Thoracic aorta (tissue), 2 donors: Measurements from ENCODE around the gene MBNL1. TPM values are rescaled to one million over a fixed set of nuclear protein-coding genes. Genes with fewer than 3 reads are reported as not detected.
"Not testable (repeated sequence)": the region's sequence is repeated elsewhere in the genome, so short reads cannot be mapped to it uniquely, and the experiment has no call there.

Experiments
- ATAC-seq: fragments of 150-250 bp; one replicate; pipeline ENCODE4 v1.8.0; 2017; ENCODE audit warnings: low read depth; ENCODE audit not compliant: insufficient number of reproducible peaks, low FRiP score
- DNase-seq: peaks from one replicate; pipeline ENCODE4 v3.0.0-alpha.2; 2020; ENCODE audit warnings: low spot score
- H3K27ac ChIP-seq, 2 donors: fragments of 200-600 bp; sonication (generic); 1 replicate in 1 of 2; 2 replicates in 1 of 2; pipeline ENCODE4 v1.5.1; 2016; ENCODE audit warnings: mild to moderate bottlenecking in 2 of 2, moderate library complexity in 2 of 2
- H3K27me3 ChIP-seq: fragments of 200-600 bp; sonication (generic); replicated peaks from 2 replicates; pipeline ENCODE4 v1.6.0; 2016; ENCODE audit warnings: mild to moderate bottlenecking; ENCODE audit not compliant: insufficient read depth
- H3K36me3 ChIP-seq: fragments of 200-600 bp; sonication (generic); one replicate; pipeline ENCODE4 v1.5.1; 2016
- H3K4me1 ChIP-seq, 2 donors: fragments of 200-600 bp; sonication (generic); 1 replicate in 1 of 2; 2 replicates in 1 of 2; pipeline versions ENCODE4 v1.5.1 to v1.6.0; 2016; ENCODE audit warnings: low read depth in 2 of 2, mild to moderate bottlenecking in 1 of 2; ENCODE audit not compliant: control insufficient read depth in 1 of 2
- H3K4me3 ChIP-seq: fragments of 200-600 bp; sonication (generic); 2 replicates; pipeline ENCODE4 v1.5.1; 2016; ENCODE audit warnings: mild to moderate bottlenecking
- H3K9me3 ChIP-seq: fragments of 200-600 bp; sonication (generic); 2 replicates; pipeline ENCODE4 v1.5.1; 2016
- total RNA-seq, 2 donors: library from RNA; depleted of rRNA; stranded (reverse); fragments of >200 nt; gene quantifications; one replicate each; pipeline versions ENCODE4 v1.1.0 to v1.2.3, GENCODE V29; 2016
- TF ChIP-seq, protein P1 (sequence below): fragments of 200-600 bp; sonication (generic); IDR thresholded peaks from one replicate; pipeline ENCODE4 v1.5.1; 2019; ENCODE audit warnings: antibody characterized with exemption

Gene MBNL1
- total RNA-seq, 2 donors from 2014 or later: 783 to 1,062 TPM

DNA sequence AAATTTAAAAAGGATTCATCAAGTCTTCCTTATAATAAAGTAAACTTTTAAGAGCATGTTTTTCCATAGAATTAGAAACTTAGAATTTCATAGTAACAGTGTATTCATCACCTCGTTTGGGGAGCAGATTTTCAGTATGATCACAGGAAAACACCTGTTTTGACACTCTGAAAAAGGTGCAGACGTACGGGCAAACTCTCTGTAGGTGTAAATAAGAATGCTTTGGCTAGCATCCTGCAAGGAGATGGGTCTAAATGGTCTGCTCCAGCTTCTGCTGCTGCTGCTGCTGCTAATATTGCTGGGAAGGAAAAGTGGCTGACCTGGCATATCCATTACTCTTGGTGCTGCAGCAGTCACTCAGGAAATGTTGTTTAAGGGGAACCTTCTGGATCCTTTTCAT lies 66.0 kb downstream of the MBNL1 start:
- peak overlapping the region; percentile 24 to 91 for H3K27ac ChIP-seq
- H3K27me3 ChIP-seq: no peaks in the 10 kb centered on the region
- H3K9me3 ChIP-seq: no peaks in the 10 kb centered on the region
- no peaks in the 10 kb centered on the region for H3K36me3 ChIP-seq
- ATAC-seq (no peak), DNase-seq (no peak)
- no peak overlapping the region for H3K4me3 ChIP-seq
- peaks cover 55 to 96% of the 10 kb centered on the region in 2 donors for H3K4me1 ChIP-seq
- TF ChIP-seq, protein P1, sequence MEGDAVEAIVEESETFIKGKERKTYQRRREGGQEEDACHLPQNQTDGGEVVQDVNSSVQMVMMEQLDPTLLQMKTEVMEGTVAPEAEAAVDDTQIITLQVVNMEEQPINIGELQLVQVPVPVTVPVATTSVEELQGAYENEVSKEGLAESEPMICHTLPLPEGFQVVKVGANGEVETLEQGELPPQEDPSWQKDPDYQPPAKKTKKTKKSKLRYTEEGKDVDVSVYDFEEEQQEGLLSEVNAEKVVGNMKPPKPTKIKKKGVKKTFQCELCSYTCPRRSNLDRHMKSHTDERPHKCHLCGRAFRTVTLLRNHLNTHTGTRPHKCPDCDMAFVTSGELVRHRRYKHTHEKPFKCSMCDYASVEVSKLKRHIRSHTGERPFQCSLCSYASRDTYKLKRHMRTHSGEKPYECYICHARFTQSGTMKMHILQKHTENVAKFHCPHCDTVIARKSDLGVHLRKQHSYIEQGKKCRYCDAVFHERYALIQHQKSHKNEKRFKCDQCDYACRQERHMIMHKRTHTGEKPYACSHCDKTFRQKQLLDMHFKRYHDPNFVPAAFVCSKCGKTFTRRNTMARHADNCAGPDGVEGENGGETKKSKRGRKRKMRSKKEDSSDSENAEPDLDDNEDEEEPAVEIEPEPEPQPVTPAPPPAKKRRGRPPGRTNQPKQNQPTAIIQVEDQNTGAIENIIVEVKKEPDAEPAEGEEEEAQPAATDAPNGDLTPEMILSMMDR: no peak

DNA sequence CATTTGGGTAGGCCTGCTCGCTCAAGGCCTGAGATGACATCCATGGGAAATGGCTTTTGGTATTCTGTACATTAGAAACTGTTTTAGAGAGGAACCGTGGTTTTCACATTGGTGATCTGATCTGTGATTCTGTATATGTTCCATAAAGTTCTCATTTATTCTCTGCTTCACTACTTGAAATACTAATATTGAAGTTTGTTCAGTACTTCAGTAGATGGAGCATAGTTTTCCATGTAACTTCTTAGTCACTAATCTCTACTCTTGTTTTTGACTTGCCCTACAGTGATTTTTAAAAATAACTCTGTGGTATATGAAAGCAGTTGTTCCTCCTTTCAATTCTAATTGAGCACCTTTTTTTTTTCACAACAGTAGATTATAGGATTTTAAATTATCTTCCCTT lies 66.5 kb downstream of the MBNL1 start:
- TF ChIP-seq, protein P1: no peak
- ATAC-seq: no peak
- H3K4me1 ChIP-seq: peaks cover 56 to 96% of the 10 kb centered on the region in 2 donors
- no peak for DNase-seq
- peak overlapping the region; percentile 24 to 91 for H3K27ac ChIP-seq
- H3K36me3 ChIP-seq: no peaks in the 10 kb centered on the region
- H3K4me3 ChIP-seq: no peak overlapping the region
- H3K9me3 ChIP-seq: no peaks in the 10 kb centered on the region
- H3K27me3 ChIP-seq: no peaks in the 10 kb centered on the region

DNA sequence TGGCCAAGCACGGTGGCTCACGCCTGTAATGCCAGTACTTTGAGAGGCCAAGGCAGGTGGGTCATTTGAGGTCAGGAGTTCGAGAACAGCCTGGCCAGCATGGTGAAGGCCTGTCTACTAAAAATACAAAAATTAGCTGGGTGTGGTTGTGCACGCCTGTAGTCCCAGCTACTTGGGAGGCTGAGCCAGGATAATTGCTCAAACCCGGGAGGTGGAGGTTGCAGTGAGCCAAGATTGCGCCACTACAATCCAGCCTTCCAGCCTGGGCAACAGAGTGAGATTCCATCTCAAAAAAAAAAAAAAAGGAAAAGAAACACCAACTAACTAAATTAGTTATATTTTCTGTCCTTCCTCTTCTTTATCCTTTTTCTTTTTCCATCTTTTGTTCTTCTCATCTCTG lies 68.6 kb downstream of the MBNL1 start:
- DNase-seq, H3K4me3 ChIP-seq, ATAC-seq, H3K27me3 ChIP-seq, H3K9me3 ChIP-seq, H3K36me3 ChIP-seq: not testable (repeated sequence)
- Histone ChIP-seq H3K27ac (peak overlapping the region; percentile 42 to 91), H3K4me1 (peaks cover 55 to 96% of the 10 kb centered on the region in 2 donors)

DNA sequence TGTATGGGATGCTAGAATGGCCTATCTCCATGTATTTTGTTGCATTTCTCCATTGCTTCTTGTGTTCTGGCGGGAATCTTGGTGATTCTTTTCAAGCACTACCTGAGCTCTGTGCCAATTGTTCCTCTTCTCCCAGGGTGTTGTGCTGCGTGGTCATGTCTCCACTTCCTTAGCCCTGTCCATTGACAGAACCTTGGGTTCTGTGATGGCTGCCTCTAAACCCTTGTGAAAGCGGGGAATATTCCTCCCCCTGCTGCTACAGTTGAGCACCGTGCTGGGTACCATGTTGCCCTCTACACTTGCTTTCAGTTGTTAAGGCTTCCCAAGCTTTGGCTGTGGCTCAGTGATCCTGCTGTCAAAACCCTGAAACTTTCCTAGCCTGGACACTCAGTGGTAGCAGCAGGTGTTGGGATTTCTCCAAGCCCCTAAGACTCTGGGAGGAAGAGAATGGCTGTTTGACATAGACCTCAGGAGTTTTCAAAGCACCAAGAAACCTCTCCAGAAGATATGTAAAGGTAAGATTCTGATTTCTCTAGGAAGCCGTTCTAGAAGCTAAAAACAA lies 69.5 kb downstream of the MBNL1 start:
- H3K36me3 ChIP-seq: no peaks in the 10 kb centered on the region
- ATAC-seq (no peak), DNase-seq (no peak)
- H3K27ac ChIP-seq: peak overlapping the region; percentile 14 to 26
- H3K4me3 ChIP-seq: no peak overlapping the region
- H3K9me3 ChIP-seq: no peaks in the 10 kb centered on the region
- TF ChIP-seq, protein P1: no peak
- peaks cover 55 to 96% of the 10 kb centered on the region in 2 donors for H3K4me1 ChIP-seq
- no peaks in the 10 kb centered on the region for H3K27me3 ChIP-seq

DNA sequence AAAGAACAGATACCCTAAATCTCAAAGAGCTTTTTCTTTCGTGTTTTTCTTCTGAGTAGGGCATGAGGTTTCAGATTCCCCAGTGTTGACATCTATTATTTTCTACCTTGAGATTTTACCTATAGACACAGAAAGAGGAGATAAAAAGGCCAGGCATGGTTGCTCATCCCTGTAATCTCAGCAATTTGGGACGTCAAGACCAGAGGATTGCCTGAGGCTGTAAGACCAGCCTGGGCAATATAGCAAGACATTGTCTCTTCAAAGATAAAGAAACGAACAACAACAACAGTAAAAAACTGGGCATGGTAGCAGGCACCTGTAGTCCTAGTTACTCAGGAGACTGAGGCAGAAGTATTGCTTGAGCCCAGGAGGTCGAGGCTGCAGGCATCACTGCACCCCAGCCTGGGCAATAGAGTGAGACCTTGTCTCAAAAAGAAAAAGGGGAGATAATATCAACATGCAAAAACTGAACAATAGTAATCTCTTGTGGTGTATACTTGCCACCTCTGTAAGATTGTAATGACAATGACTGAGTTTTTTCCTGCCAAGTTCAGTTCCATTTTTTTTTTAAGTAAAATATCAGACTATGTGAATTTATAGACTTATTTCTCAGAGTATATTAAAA lies 71.3 kb downstream of the MBNL1 start:
- ATAC-seq (no peak), DNase-seq (no peak)
- H3K27ac ChIP-seq: peak overlapping the region in 1 of 2 donors; percentile 21
- H3K4me1 ChIP-seq: peaks cover 46 to 93% of the 10 kb centered on the region in 2 donors
- no peak overlapping the region for H3K4me3 ChIP-seq
- no peaks in the 10 kb centered on the region for H3K9me3 ChIP-seq
- peaks cover 4% of the 10 kb centered on the region for H3K36me3 ChIP-seq
- TF ChIP-seq, protein P1: no peak
- no peaks in the 10 kb centered on the region for H3K27me3 ChIP-seq
